A549 (cell line): ENCODE measurements around the gene EDN1. TPM values are rescaled to one million over a fixed set of nuclear protein-coding genes. Genes with fewer than 3 reads are reported as not detected.

Experiments used
- ATAC-seq, 2 experiments: fragments of 200-7000 bp in 1 of 2; fragments of >200 bp in 1 of 2; cut with Nextera tagmentation in 1 of 2; cut with Tn5 transposase in 1 of 2; 3 replicates each; pipeline versions ENCODE4 v1.8.0 to v1.9.1; 2018 to 2020; ENCODE audit warnings: mild to moderate bottlenecking in 1 of 2, moderate library complexity in 1 of 2
- CTCF ChIA-PET: fragments of 300-600 bp; sonication (Branson Sonifier 250); formaldehyde crosslinking; extraction: SDS; loops from one replicate; lab custom pipeline; 2021; ENCODE audit warnings: antibody characterized with exemption, inconsistent platforms; lab: Yijun Ruan, JAX
- POLR2A ChIA-PET: fragments of 350-600 bp; formaldehyde crosslinking; extraction: SDS; loops from one replicate; lab custom pipeline; 2021; ENCODE audit warnings: antibody characterized with exemption, inconsistent platforms; lab: Yijun Ruan, JAX
- DNase-seq, 2 experiments: peaks; one replicate each; pipeline versions ENCODE4 v3.0.0 to v3.0.0-alpha.2; 2011 to 2016; ENCODE audit warnings: low read depth in 1 of 2, low spot score in 1 of 2
- FAIRE-seq: peaks from 2 replicates; lab custom pipeline; 2011; peaks lifted over from hg19 to GRCh38; lab: Jason Lieb, UNC
- H3K27ac ChIP-seq, 2 experiments: fragments of >200 bp; sonication (Bioruptor Twin); formaldehyde crosslinking; 3 replicates each; pipeline ENCODE4 v1.5.1; 2016 to 2017
- H3K4me1 ChIP-seq: fragments of >200 bp; sonication (Bioruptor Twin); formaldehyde crosslinking; 3 replicates; pipeline ENCODE4 v1.6.1; 2016
- H3K4me2 ChIP-seq: fragments of >200 bp; sonication (Bioruptor Twin); formaldehyde crosslinking; 3 replicates; pipeline ENCODE4 v1.6.1; 2016
- H3K4me3 ChIP-seq: fragments of >200 bp; sonication (Bioruptor Twin); formaldehyde crosslinking; 3 replicates; pipeline ENCODE4 v1.5.1; 2016
- H3K9me3 ChIP-seq: fragments of >200 bp; sonication (Bioruptor Twin); formaldehyde crosslinking; 3 replicates; pipeline ENCODE4 v1.6.1; 2016
- CEBPB ChIP-seq, 2 experiments: fragments of >200 bp in 1 of 2; sonication (Bioruptor Twin) in 1 of 2; formaldehyde crosslinking in 1 of 2; IDR thresholded peaks; 2 replicates each; pipeline ENCODE4 v1.6.1; 2012 to 2016
- EP300 ChIP-seq, 2 experiments: fragments of >200 bp; sonication (Bioruptor Twin); formaldehyde crosslinking; IDR thresholded peaks; 2 replicates in 1 of 2; 3 replicates in 1 of 2; pipeline ENCODE4 v1.6.1; 2016 to 2017
- FOSL2 ChIP-seq, 2 experiments: fragments of 450-650 bp in 1 of 2; fragments of >200 bp in 1 of 2; sonication (Bioruptor Twin) in 1 of 2; formaldehyde crosslinking; IDR thresholded peaks; 2 replicates each; pipeline versions ENCODE4 v1.5.0 to v1.6.1; 2016 to 2020; ENCODE audit warnings: mild to moderate bottlenecking in 1 of 2, moderate library complexity in 1 of 2
- FOXS1 ChIP-seq: fragments of 250-450 bp; sonication (Bioruptor Pico); IDR thresholded peaks from 2 replicates; pipeline ENCODE4 v1.5.0; 2020; ENCODE audit warnings: mild to moderate bottlenecking, moderate library complexity
- GATA3 ChIP-seq: IDR thresholded peaks from 2 replicates; pipeline ENCODE4 v1.6.1; 2012; ENCODE audit warnings: borderline replicate concordance
- HEYL ChIP-seq: fragments of 250-450 bp; sonication (Bioruptor Pico); IDR thresholded peaks from 2 replicates; pipeline ENCODE4 v1.8.0; 2021; ENCODE audit warnings: mild to moderate bottlenecking, moderate library complexity
- HOXB13 ChIP-seq: fragments of 250-450 bp; sonication (Bioruptor Pico); IDR thresholded peaks from 2 replicates; pipeline ENCODE4 v1.5.0; 2020; ENCODE audit warnings: low read depth, mild to moderate bottlenecking, moderate library complexity
- HOXB5 ChIP-seq: fragments of 250-450 bp; sonication (Bioruptor Pico); IDR thresholded peaks from 2 replicates; pipeline ENCODE4 v1.5.0; 2020; ENCODE audit warnings: mild to moderate bottlenecking, moderate library complexity
- JUN ChIP-seq, 2 experiments: fragments of >200 bp; sonication (Bioruptor Twin); formaldehyde crosslinking; IDR thresholded peaks; 2 replicates in 1 of 2; 3 replicates in 1 of 2; pipeline ENCODE4 v1.6.1; 2016 to 2017
- JUNB ChIP-seq: fragments of >200 bp; sonication (Bioruptor Twin); formaldehyde crosslinking; IDR thresholded peaks from 2 replicates; pipeline ENCODE4 v1.6.1; 2016
- MAFK ChIP-seq: fragments of 450-650 bp; IDR thresholded peaks from 2 replicates; pipeline ENCODE4 v1.6.1; 2014; ENCODE audit not compliant: partially characterized antibody
- MAX ChIP-seq: IDR thresholded peaks from 2 replicates; pipeline ENCODE4 v1.6.1; 2012
- NR3C1 ChIP-seq: fragments of >200 bp; sonication (Bioruptor Twin); formaldehyde crosslinking; IDR thresholded peaks from 3 replicates; pipeline ENCODE4 v1.6.1; 2017
- PBX3 ChIP-seq: IDR thresholded peaks from 2 replicates; pipeline ENCODE4 v1.6.1; 2012
- RAD21 ChIP-seq, 2 experiments: fragments of >200 bp in 1 of 2; sonication (Bioruptor Twin) in 1 of 2; formaldehyde crosslinking in 1 of 2; IDR thresholded peaks in 1 of 2; conservative IDR thresholded peaks in 1 of 2; 2 replicates in 1 of 2; 3 replicates in 1 of 2; pipeline ENCODE4 v1.6.1; 2012 to 2018; ENCODE audit warnings: inconsistent platforms in 1 of 2
- RARB ChIP-seq: fragments of 250-450 bp; sonication (Bioruptor Pico); IDR thresholded peaks from 2 replicates; pipeline ENCODE4 v1.8.0; 2021; ENCODE audit warnings: mild to moderate bottlenecking, moderate library complexity
- RCOR1 ChIP-seq: fragments of 150-350 bp; IDR thresholded peaks from 2 replicates; pipeline ENCODE4 v1.6.1; 2014; ENCODE audit warnings: antibody characterized with exemption, low read length, low read depth
- SREBF2 ChIP-seq: fragments of 450-650 bp; IDR thresholded peaks from 2 replicates; pipeline ENCODE4 v1.6.1; 2014; ENCODE audit warnings: mild to moderate bottlenecking, moderate library complexity
- ZNF302 ChIP-seq: fragments of 250-450 bp; sonication (Bioruptor Pico); IDR thresholded peaks from 2 replicates; pipeline ENCODE4 v1.9.0; 2021; ENCODE audit warnings: inconsistent platforms, mild to moderate bottlenecking, moderate library complexity
- ZSCAN20 ChIP-seq: fragments of 250-450 bp; sonication (Bioruptor Pico); IDR thresholded peaks from 2 replicates; pipeline ENCODE4 v1.8.0; 2022; ENCODE audit warnings: mild to moderate bottlenecking, moderate library complexity
- WGBS: methylation state at CpG from one replicate; pipeline ENCODE4 v1.1.6; 2017; ENCODE audit errors: missing lambda C conversion rate; 5-methylcytosine and 5-hydroxymethylcytosine counted together
- polyA plus RNA-seq, 4 experiments: library from polyadenylated mRNA; depleted of rRNA in 3 of 4; stranded (reverse); fragments of >200 nt; fragmentation: RNase III in 1 of 4; extraction: RNeasy Plus Mini Kit Qiagen cat#74134 plus additional on column Dnase treatment in 1 of 4; gene quantifications; 2 replicates in 3 of 4; 3 replicates in 1 of 4; pipeline ENCODE4 v1.2.3, GENCODE V29; 2011 to 2017

The EDN1 gene
- polyA plus RNA-seq, 2 of the 4 experiments (the other 2 are of a cell fraction), result 33.5 to 87.4 TPM

GRCh38 chr6:12313306-12313991, 23.3 kb downstream of the EDN1 start:
- DNase-seq (peak in 1 of 2 experiments; percentile 70), FAIRE-seq (no peak), ATAC-seq (peak; percentile 44 to 59; a peak in 3 of 6 replicates)
- H3K4me1 ChIP-seq, result peaks cover 46% of the 10 kb centered on the region
- POLR2A ChIA-PET, result interaction anchor here (1.2 to 2.3 kb wide), 7 partner anchors 10 to 170 kb away, joined by 3 to 13 read pairs (median 5); partner anchors contain the start of gene EDN1
- H3K4me2 ChIP-seq, result peak overlapping the region; percentile 73
- H3K4me3 ChIP-seq, result peak overlapping the region; percentile 7; the same call in 1 of the 3 replicates
- TF ChIP-seq RCOR1 (no peak), JUN (IDR thresholded peaks at IDR 0.05) (0 out of 5 replicates have a peak, but pooled peaks of 1 of the 2 experiments have one; percentile 1)
- H3K9me3 ChIP-seq, result peaks cover 24% of the 10 kb centered on the region; the same call in 2 of the 3 replicates
- 35% methylated on average over 12 of the region's 12 CpGs for WGBS
- H3K27ac ChIP-seq, result peak overlapping the region; percentile 89 to 98
- CTCF ChIA-PET, result interaction anchor here (1.1 to 2.2 kb wide), 6 partner anchors 10 to 292 kb away, joined by 3 to 10 read pairs (median 4); partner anchors contain the start of gene EDN1

GRCh38 chr6:12313992-12314589, 23.9 kb downstream of the EDN1 start:
- DNase-seq, result peak in 1 of 2 experiments; percentile 95

GRCh38 chr6:12314751-12315150, 24.6 kb downstream of the EDN1 start:
- ChIA-PET POLR2A (interaction anchor here (0.7 to 2.3 kb wide), 5 partner anchors 9 to 169 kb away, joined by 3 to 13 read pairs (median 4); no protein-coding TSS in a partner anchor), CTCF (interaction anchor here (0.5 to 2.2 kb wide), 6 partner anchors 11 to 291 kb away, joined by 3 to 10 read pairs (median 4); partner anchors contain the start of gene EDN1)
- Histone ChIP-seq H3K4me3 (0 out of 3 replicates have a peak overlapping the region, but pooled peaks have one; percentile 12), H3K27ac (peak overlapping the region; percentile 89 to 98), H3K9me3 (peaks cover 37% of the 10 kb centered on the region), H3K4me1 (peaks cover 46% of the 10 kb centered on the region), H3K4me2 (peak overlapping the region; percentile 73)
- WGBS, result 24% methylated on average over 5 of the region's 5 CpGs
- FAIRE-seq, result no peak
- ATAC-seq, result peak; percentile 21 to 43; a peak in 5 of 6 replicates
- DNase-seq, result peak in 1 of 2 experiments; percentile 67
- TF ChIP-seq RARB (CRISPR knock-in tag) (no peak), CEBPB (IDR thresholded peaks at IDR 0.05) (peak; percentile 20 to 86; a peak in 2 of 4 replicates), FOXS1 (CRISPR knock-in tag) (peak; percentile 40; the same call in 1 of the 2 replicates), PBX3 (no peak), MAX (0 out of 2 replicates have a peak, but pooled peaks have one; percentile 23)

More at GRCh38 chr6:12313992-12314589, 23.9 kb downstream of the EDN1 start:
- ATAC-seq (peak; percentile 75 to 83), FAIRE-seq (no peak)
- Histone ChIP-seq H3K27ac (peak overlapping the region; percentile 89 to 98), H3K4me2 (peak overlapping the region; percentile 73), H3K4me1 (peaks cover 46% of the 10 kb centered on the region), H3K9me3 (peaks cover 30% of the 10 kb centered on the region; the same call in 2 of the 3 replicates), H3K4me3 (0 out of 3 replicates have a peak overlapping the region, but pooled peaks have one; percentile 12)
- ChIA-PET POLR2A (interaction anchor here (0.7 to 2.3 kb wide), 8 partner anchors 10 to 170 kb away, joined by 3 to 13 read pairs (median 4); partner anchors contain the start of gene EDN1), CTCF (interaction anchor here (0.5 to 2.2 kb wide), 7 partner anchors 10 to 291 kb away, joined by 3 to 10 read pairs (median 4); partner anchors contain the start of gene EDN1)
- peak in 1 of 2 experiments; percentile 38; a peak in 3 of 5 replicates for TF ChIP-seq JUN (IDR thresholded peaks at IDR 0.05)
- peak; percentile 15 for TF ChIP-seq MAFK
- TF ChIP-seq NR3C1, result no peak
- TF ChIP-seq EP300 (IDR thresholded peaks at IDR 0.05), result peak in 1 of 2 experiments; percentile 55; a peak in 1 of 5 replicates
- TF ChIP-seq HOXB5, result peak; percentile 46; the same call in 1 of the 2 replicates
- TF ChIP-seq ZNF302 (CRISPR knock-in tag), result peak; percentile 55; the same call in 1 of the 2 replicates
- no peak for TF ChIP-seq FOSL2 (IDR thresholded peaks at IDR 0.05)
- TF ChIP-seq FOSL2 (CRISPR knock-in tag; IDR thresholded peaks at IDR 0.05), result peak; percentile 57
- peak; percentile 50; the same call in 1 of the 2 replicates for TF ChIP-seq JUNB
- TF ChIP-seq HEYL (CRISPR knock-in tag), result no peak
- peak; percentile 29; the same call in 1 of the 2 replicates for TF ChIP-seq HOXB13 (CRISPR knock-in tag)
- peak; percentile 41; the same call in 1 of the 2 replicates for TF ChIP-seq MAX
- no peak for TF ChIP-seq SREBF2
- peak; percentile 66; the same call in 1 of the 2 replicates for TF ChIP-seq GATA3
- TF ChIP-seq ZSCAN20 (CRISPR knock-in tag), result 0 out of 2 replicates have a peak, but pooled peaks have one; percentile 71
- TF ChIP-seq RAD21 (conservative IDR thresholded peaks at IDR 0.05 in 1 of 2, IDR thresholded peaks at IDR 0.05 in 1 of 2), result peak; percentile 14 to 16; a peak in 1 of 5 replicates
- no peak for TF ChIP-seq CEBPB (IDR thresholded peaks at IDR 0.05)
- WGBS, result 10% methylated on average over 8 of the region's 8 CpGs
